ENCODE results near the gene SLC34A2. TPM values are rescaled to one million over a fixed set of nuclear protein-coding genes. Genes with fewer than 3 reads are reported as not detected.

The SLC34A2 gene
- total RNA-seq, 4 donors from 2014 or later: 0.42 to 1.7 (median 0.63) TPM; not detected in 1

GRCh38 chr4:25722964-25723363 lies 67.3 kb downstream of the SLC34A2 start:
- no peaks in the 10 kb centered on the region for H3K36me3 ChIP-seq
- 64% methylated on average over 3 of the region's 3 CpGs for WGBS
- DNase-seq (ENCODE audit: extremely low spot score): no peak
- intact Hi-C loops (cut with DNase I): no loop called here
- no peaks in the 10 kb centered on the region for H3K4me1 ChIP-seq
- no peaks in the 10 kb centered on the region for H3K9me3 ChIP-seq
- TF ChIP-seq CTCF (IDR thresholded peaks at IDR 0.05): no peak
- no peak for TF ChIP-seq POLR2AphosphoS5 (IDR thresholded peaks at IDR 0.05)
- TF ChIP-seq POLR2A (IDR thresholded peaks at IDR 0.05; ENCODE audit: low read depth): no peak
- no peak for TF ChIP-seq EP300 (IDR thresholded peaks at IDR 0.05)
- H3K4me3 ChIP-seq: no peak overlapping the region
- H3K27ac ChIP-seq (replicated peaks in 1 of 4): no peak overlapping the region
- H3K27me3 ChIP-seq: no peaks in the 10 kb centered on the region

- DNase-seq (ENCODE audit: extremely low spot score): no peak
- no peaks in the 10 kb centered on the region for H3K9me3 ChIP-seq
- H3K27ac ChIP-seq (replicated peaks in 1 of 4): no peak overlapping the region
- intact Hi-C loops (cut with DNase I): no loop called here
- H3K4me1 ChIP-seq: no peaks in the 10 kb centered on the region
- WGBS: 75% methylated on average over 1 of the region's 1 CpG
- no peak overlapping the region for H3K4me3 ChIP-seq
- TF ChIP-seq EP300 (IDR thresholded peaks at IDR 0.05): no peak
- TF ChIP-seq POLR2AphosphoS5 (IDR thresholded peaks at IDR 0.05): no peak
- TF ChIP-seq CTCF (IDR thresholded peaks at IDR 0.05): no peak
- no peak for TF ChIP-seq POLR2A (IDR thresholded peaks at IDR 0.05; ENCODE audit: low read depth)
- H3K36me3 ChIP-seq: no peaks in the 10 kb centered on the region
- no peaks in the 10 kb centered on the region for H3K27me3 ChIP-seq
These were observed 67.8 kb downstream of the SLC34A2 start for GRCh38 chr4:25723409-25723808.

- Histone ChIP-seq H3K4me1 (no peaks in the 10 kb centered on the region), H3K27ac (replicated peaks in 1 of 4) (no peak overlapping the region), H3K36me3 (no peaks in the 10 kb centered on the region), H3K27me3 (no peaks in the 10 kb centered on the region), H3K9me3 (no peaks in the 10 kb centered on the region), H3K4me3 (no peak overlapping the region)
- intact Hi-C loops (cut with DNase I): no loop called here
- no peak for DNase-seq (ENCODE audit: extremely low spot score)
- TF ChIP-seq POLR2A (IDR thresholded peaks at IDR 0.05; ENCODE audit: low read depth) (no peak), CTCF (IDR thresholded peaks at IDR 0.05) (no peak), POLR2AphosphoS5 (IDR thresholded peaks at IDR 0.05) (no peak), EP300 (IDR thresholded peaks at IDR 0.05) (no peak)
- 88% methylated on average over 7 of the region's 7 CpGs for WGBS
These were observed 70.2 kb downstream of the SLC34A2 start for GRCh38 chr4:25725870-25726269.

- no peak overlapping the region for H3K4me3 ChIP-seq
- WGBS: 89% methylated on average over 9 of the region's 9 CpGs
- TF ChIP-seq CTCF (IDR thresholded peaks at IDR 0.05) (no peak), POLR2A (IDR thresholded peaks at IDR 0.05; ENCODE audit: low read depth) (no peak), POLR2AphosphoS5 (IDR thresholded peaks at IDR 0.05) (no peak), EP300 (IDR thresholded peaks at IDR 0.05) (no peak)
These were observed 72.3 kb downstream of the SLC34A2 start for GRCh38 chr4:25727711-25728493.

More at GRCh38 chr4:25727711-25728493, 72.3 kb downstream of the SLC34A2 start:
- Histone ChIP-seq H3K4me1 (no peaks in the 10 kb centered on the region), H3K27me3 (no peaks in the 10 kb centered on the region), H3K27ac (replicated peaks in 1 of 4) (no peak overlapping the region), H3K36me3 (no peaks in the 10 kb centered on the region), H3K9me3 (no peaks in the 10 kb centered on the region)
- no peak for DNase-seq (ENCODE audit: extremely low spot score)
- intact Hi-C loops (cut with DNase I): no loop called here

Small RNA genes lying within 50 kb of the gene (small RNA-seq; reads per million reads assigned to genes)
- gene AC092436.3 (0 reads per million in 3 donors), gene MTND4LP22 (0 reads per million in 3 donors), gene RPS29P11 (0 reads per million in 3 donors)

Other genes starting within 250 kb of the SLC34A2 start
- gene SEL1L3, start 207.1 kb downstream of the SLC34A2 start, total RNA-seq: 10 to 100 TPM in 1 of 4 donors, 1 to 10 TPM in 3; 3.3 to 11.7 (median 5.7) TPM

Measured in esophagus muscularis mucosa (tissue), 4 donors.